ENCODE measurements around the gene RPA4. TPM values are rescaled to one million over a fixed set of nuclear protein-coding genes. Genes with fewer than 3 reads are reported as not detected.

The RPA4 gene
- total and polyA plus RNA-seq, 10 of the 15 experiments (the other 5 are each of a cell fraction or from before 2014, with no cell fraction given): 0.20 to 1.3 (median 0.43) TPM

- no peak overlapping the region for H3K9ac ChIP-seq (ENCODE audit: control insufficient read depth, insufficient read depth, low read length)
- ChIA-PET CTCF (interaction anchor here (1.1 kb wide), 1 partner anchor 14 kb away, joined by 3 read pairs; no protein-coding TSS in a partner anchor), RAD21 (ENCODE audit: unreplicated experiment) (no interaction called here), POLR2A (no interaction called here), SMC1A (ENCODE audit: uncharacterized antibody, unreplicated experiment) (interaction anchor here (0.7 to 1.6 kb wide), 2 partner anchors 11 to 22 kb away, joined by 3 to 6 read pairs; no protein-coding TSS in a partner anchor)
- intact Hi-C loops (cut with micrococcal nuclease; ENCODE audit: unreplicated experiment) (no loop called here), in situ Hi-C loops (cut with MboI) (no loop called here)
- H2AFZ ChIP-seq (ENCODE audit: control insufficient read depth, low read depth, low read length): no peak overlapping the region
- H3K4me1 ChIP-seq (ENCODE audit: control insufficient read depth, insufficient read depth, low read length): no peaks in the 10 kb centered on the region
- BruUV-seq (replicated peaks): no TSS peak
- no peak overlapping the region for H3K4me2 ChIP-seq (ENCODE audit: control insufficient read depth, insufficient read depth)
- H3K36me3 ChIP-seq (ENCODE audit: control insufficient read depth in 2 of 2, insufficient read depth in 2 of 2, low read length in 1 of 2): no peaks in the 10 kb centered on the region
- DNase-seq (ENCODE audit: low read depth, low spot score) (no peak), FAIRE-seq (no peak), ATAC-seq (no peak)
- H3K79me2 ChIP-seq (ENCODE audit: control insufficient read depth, insufficient read depth, low read length): no peaks in the 10 kb centered on the region
- no peaks in the 10 kb centered on the region for H3K27me3 ChIP-seq (replicated peaks in 1 of 2; ENCODE audit: control insufficient read depth in 2 of 2, insufficient read depth in 2 of 2, low read length in 1 of 2)
- H4K20me1 ChIP-seq (ENCODE audit: control insufficient read depth, insufficient read depth): no peaks in the 10 kb centered on the region
- 37% methylated on average over 3 of the region's 3 CpGs for WGBS (ENCODE audit: insufficient coverage, insufficient replicate concordance, low lambda C conversion rate, missing lambda C conversion rate)
- H3K4me3 ChIP-seq: no peak overlapping the region
- no peak overlapping the region for H3K27ac ChIP-seq (ENCODE audit: control insufficient read depth, insufficient read depth)
- no peaks in the 10 kb centered on the region; the same call in 2 of the 3 replicates for H3K9me3 ChIP-seq (replicated peaks; ENCODE audit: control insufficient read depth, insufficient read depth, low read length)
- TF ChIP-seq ZBED1 (IDR thresholded peaks at IDR 0.05; ENCODE audit: borderline replicate concordance) (no peak), MLLT1 (IDR thresholded peaks at IDR 0.05) (no peak), ZBTB33 (IDR thresholded peaks at IDR 0.05) (no peak), EGR1 (IDR thresholded peaks at IDR 0.05; ENCODE audit: borderline replicate concordance in 1 of 2, low read depth in 2 of 2, low read length in 2 of 2) (no peak), SMAD1 (IDR thresholded peaks at IDR 0.05; ENCODE audit: low read depth, partially characterized antibody) (no peak), BHLHE40 (IDR thresholded peaks at IDR 0.05; ENCODE audit: borderline replicate concordance in 1 of 2, low read depth in 2 of 2, low read length in 1 of 2) (no peak), CHD1 (IDR thresholded peaks at IDR 0.05; ENCODE audit: low read depth, low read length) (no peak), JUND (IDR thresholded peaks at IDR 0.05; ENCODE audit: low read depth, low read length) (no peak), NR2F1 (conservative IDR thresholded peaks at IDR 0.05) (no peak), ELK1 (IDR thresholded peaks at IDR 0.05; ENCODE audit: low read depth, low read length) (no peak), MTA2 (IDR thresholded peaks at IDR 0.05; ENCODE audit: low read depth) (no peak), FOS (IDR thresholded peaks at IDR 0.05; ENCODE audit: borderline replicate concordance, extremely low read depth, insufficient read length) (no peak), ZNF592 (IDR thresholded peaks at IDR 0.05) (no peak), SMC3 (IDR thresholded peaks at IDR 0.05; ENCODE audit: borderline replicate concordance, low read length) (no peak), SIN3A (IDR thresholded peaks at IDR 0.05; ENCODE audit: low read depth, low read length) (no peak)
Measured at GRCh38 chrX:96907516-96908272, 24.0 kb downstream of the RPA4 start.
